ENCODE data around the gene MEN1.

Gene MEN1

DNA sequence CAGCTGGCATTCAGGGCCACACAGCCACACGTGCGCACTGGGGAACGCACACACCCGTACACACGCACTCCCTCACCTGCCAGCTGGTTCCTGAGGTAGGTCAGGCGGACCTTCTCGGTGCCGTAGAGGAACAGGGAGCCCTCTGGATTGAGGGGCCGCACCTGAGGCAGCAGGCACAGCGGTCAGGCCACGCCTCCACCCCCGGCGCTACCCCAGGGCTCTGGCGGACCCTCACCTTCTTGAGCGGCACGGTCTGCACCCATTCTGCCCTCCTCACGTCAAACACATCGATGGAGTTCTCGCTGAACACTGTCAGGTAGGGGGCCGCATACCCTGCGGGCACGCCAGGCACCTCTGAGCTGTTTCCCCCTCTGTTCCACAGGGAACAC, 17.1 kb upstream of the MEN1 start:
- TF ChIP-seq SNAI2 (CRISPR knock-in tag; IDR thresholded peaks at IDR 0.05), result no peak
- no peak for TF ChIP-seq OSR1 (CRISPR knock-in tag; IDR thresholded peaks at IDR 0.05)
- no peak for TF ChIP-seq RARB (CRISPR knock-in tag; IDR thresholded peaks at IDR 0.05)
- no peak for TF ChIP-seq PPARA (CRISPR knock-in tag; IDR thresholded peaks at IDR 0.05; ENCODE audit: borderline replicate concordance)
- TF ChIP-seq, protein P1, sequence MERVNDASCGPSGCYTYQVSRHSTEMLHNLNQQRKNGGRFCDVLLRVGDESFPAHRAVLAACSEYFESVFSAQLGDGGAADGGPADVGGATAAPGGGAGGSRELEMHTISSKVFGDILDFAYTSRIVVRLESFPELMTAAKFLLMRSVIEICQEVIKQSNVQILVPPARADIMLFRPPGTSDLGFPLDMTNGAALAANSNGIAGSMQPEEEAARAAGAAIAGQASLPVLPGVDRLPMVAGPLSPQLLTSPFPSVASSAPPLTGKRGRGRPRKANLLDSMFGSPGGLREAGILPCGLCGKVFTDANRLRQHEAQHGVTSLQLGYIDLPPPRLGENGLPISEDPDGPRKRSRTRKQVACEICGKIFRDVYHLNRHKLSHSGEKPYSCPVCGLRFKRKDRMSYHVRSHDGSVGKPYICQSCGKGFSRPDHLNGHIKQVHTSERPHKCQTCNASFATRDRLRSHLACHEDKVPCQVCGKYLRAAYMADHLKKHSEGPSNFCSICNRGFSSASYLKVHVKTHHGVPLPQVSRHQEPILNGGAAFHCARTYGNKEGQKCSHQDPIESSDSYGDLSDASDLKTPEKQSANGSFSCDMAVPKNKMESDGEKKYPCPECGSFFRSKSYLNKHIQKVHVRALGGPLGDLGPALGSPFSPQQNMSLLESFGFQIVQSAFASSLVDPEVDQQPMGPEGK (CRISPR knock-in tag; IDR thresholded peaks at IDR 0.05; ENCODE audit: borderline replicate concordance), result no peak
- no peak for TF ChIP-seq ARNTL (CRISPR knock-in tag; IDR thresholded peaks at IDR 0.05; ENCODE audit: borderline replicate concordance, low read depth)
- no peak for TF ChIP-seq ZC3H10 (CRISPR knock-in tag; IDR thresholded peaks at IDR 0.05)
- TF ChIP-seq, protein P2, sequence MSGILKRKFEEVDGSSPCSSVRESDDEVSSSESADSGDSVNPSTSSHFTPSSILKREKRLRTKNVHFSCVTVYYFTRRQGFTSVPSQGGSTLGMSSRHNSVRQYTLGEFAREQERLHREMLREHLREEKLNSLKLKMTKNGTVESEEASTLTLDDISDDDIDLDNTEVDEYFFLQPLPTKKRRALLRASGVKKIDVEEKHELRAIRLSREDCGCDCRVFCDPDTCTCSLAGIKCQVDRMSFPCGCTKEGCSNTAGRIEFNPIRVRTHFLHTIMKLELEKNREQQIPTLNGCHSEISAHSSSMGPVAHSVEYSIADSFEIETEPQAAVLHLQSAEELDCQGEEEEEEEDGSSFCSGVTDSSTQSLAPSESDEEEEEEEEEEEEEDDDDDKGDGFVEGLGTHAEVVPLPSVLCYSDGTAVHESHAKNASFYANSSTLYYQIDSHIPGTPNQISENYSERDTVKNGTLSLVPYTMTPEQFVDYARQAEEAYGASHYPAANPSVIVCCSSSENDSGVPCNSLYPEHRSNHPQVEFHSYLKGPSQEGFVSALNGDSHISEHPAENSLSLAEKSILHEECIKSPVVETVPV (CRISPR knock-in tag; IDR thresholded peaks at IDR 0.05), result no peak
- no peak for ATAC-seq

DNA sequence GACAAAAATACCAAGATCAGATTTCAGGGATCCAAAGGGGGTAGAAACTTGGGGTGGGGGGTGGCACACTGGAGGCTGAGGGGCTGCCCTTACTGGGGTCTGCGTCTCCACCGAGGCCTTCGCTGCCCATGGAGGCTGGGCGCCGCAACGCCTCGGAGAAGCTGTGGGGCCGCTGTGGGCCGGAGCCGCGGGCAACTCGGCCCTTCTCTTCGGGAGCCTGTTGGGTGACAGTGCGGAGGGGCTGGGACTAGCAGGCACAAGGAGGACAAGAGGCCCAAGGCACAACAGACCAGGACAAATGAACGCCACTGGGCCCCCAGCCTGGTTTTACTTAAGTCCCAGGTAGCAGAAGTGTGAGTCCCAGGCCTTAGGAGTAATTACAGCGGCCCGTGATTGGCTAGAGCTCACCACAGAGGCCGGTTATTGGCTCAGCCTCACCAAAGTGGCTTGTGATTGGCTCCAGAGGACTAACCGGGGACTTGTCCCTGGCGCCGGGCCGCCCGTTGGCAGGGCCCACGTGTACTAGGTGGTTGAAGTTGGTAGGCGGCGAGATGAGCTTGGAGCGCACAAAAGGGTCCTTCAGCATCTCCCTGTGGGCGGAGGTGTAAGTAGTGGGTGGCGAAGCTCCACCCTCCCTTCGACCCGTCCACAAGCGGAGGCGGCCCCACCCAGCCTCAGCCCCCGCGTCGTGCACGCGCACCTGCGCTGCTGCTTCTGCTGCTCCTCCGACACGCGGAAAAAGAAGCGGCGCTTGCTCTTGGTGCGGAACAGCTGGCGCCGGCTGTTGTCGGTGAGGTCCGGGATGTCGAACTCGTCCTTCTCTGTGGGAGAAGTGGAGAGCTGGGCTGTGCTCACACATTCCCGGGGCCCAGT, 16.5 kb upstream of the MEN1 start:
- ATAC-seq, result no peak
- TF ChIP-seq, protein P3, sequence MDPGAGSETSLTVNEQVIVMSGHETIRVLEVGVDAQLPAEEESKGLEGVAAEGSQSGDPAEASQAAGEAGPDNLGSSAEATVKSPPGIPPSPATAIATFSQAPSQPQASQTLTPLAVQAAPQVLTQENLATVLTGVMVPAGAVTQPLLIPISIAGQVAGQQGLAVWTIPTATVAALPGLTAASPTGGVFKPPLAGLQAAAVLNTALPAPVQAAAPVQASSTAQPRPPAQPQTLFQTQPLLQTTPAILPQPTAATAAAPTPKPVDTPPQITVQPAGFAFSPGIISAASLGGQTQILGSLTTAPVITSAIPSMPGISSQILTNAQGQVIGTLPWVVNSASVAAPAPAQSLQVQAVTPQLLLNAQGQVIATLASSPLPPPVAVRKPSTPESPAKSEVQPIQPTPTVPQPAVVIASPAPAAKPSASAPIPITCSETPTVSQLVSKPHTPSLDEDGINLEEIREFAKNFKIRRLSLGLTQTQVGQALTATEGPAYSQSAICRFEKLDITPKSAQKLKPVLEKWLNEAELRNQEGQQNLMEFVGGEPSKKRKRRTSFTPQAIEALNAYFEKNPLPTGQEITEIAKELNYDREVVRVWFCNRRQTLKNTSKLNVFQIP (CRISPR knock-in tag; IDR thresholded peaks at IDR 0.05; ENCODE audit: borderline replicate concordance, low read depth), result no peak
- TF ChIP-seq ESRRG (CRISPR knock-in tag; IDR thresholded peaks at IDR 0.05) (no peak), OSR1 (CRISPR knock-in tag; IDR thresholded peaks at IDR 0.05) (no peak), GLIS3 (CRISPR knock-in tag; IDR thresholded peaks at IDR 0.05) (no peak), ZFP3 (CRISPR knock-in tag; IDR thresholded peaks at IDR 0.05) (no peak), BACH2 (CRISPR knock-in tag; IDR thresholded peaks at IDR 0.05; ENCODE audit: borderline replicate concordance) (no peak), ZNF70 (CRISPR knock-in tag; IDR thresholded peaks at IDR 0.05) (no peak), ZNF565 (CRISPR knock-in tag; conservative IDR thresholded peaks at IDR 0.05; ENCODE audit: low read depth) (no peak), SNAI2 (CRISPR knock-in tag; IDR thresholded peaks at IDR 0.05) (no peak), ZFP30 (CRISPR knock-in tag; IDR thresholded peaks at IDR 0.05) (no peak), ZC3H10 (CRISPR knock-in tag; IDR thresholded peaks at IDR 0.05) (no peak), ZNF8 (CRISPR knock-in tag; IDR thresholded peaks at IDR 0.05) (no peak)
- TF ChIP-seq, protein P2 (CRISPR knock-in tag; IDR thresholded peaks at IDR 0.05), result no peak
- TF ChIP-seq, protein P4, sequence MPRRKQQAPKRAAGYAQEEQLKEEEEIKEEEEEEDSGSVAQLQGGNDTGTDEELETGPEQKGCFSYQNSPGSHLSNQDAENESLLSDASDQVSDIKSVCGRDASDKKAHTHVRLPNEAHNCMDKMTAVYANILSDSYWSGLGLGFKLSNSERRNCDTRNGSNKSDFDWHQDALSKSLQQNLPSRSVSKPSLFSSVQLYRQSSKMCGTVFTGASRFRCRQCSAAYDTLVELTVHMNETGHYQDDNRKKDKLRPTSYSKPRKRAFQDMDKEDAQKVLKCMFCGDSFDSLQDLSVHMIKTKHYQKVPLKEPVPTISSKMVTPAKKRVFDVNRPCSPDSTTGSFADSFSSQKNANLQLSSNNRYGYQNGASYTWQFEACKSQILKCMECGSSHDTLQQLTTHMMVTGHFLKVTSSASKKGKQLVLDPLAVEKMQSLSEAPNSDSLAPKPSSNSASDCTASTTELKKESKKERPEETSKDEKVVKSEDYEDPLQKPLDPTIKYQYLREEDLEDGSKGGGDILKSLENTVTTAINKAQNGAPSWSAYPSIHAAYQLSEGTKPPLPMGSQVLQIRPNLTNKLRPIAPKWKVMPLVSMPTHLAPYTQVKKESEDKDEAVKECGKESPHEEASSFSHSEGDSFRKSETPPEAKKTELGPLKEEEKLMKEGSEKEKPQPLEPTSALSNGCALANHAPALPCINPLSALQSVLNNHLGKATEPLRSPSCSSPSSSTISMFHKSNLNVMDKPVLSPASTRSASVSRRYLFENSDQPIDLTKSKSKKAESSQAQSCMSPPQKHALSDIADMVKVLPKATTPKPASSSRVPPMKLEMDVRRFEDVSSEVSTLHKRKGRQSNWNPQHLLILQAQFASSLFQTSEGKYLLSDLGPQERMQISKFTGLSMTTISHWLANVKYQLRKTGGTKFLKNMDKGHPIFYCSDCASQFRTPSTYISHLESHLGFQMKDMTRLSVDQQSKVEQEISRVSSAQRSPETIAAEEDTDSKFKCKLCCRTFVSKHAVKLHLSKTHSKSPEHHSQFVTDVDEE (CRISPR knock-in tag; IDR thresholded peaks at IDR 0.05), result no peak

DNA sequence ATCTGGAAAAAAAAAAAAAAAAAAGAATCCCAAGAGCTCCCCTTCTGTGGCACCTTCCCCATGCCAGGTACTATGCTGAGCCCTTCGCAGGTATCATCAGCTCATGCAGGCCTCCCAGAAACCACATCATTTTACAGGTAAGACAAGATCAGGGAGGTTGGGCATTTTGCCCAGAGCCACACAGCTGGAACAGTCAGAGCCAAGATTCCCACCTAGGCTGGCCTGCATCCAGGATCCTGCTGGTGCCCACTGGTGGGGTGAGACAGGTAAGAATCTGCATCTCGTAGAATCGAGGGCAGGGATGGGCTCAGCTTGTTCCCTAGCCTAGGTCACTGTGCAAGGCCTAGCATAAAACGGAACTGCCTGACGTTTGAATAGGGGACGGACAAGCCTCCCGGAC, 15.7 kb upstream of the MEN1 start:
- no peak for ATAC-seq
- TF ChIP-seq OSR1 (CRISPR knock-in tag; IDR thresholded peaks at IDR 0.05) (no peak), ARNTL (CRISPR knock-in tag; IDR thresholded peaks at IDR 0.05; ENCODE audit: borderline replicate concordance, low read depth) (no peak), TCF4 (CRISPR knock-in tag; IDR thresholded peaks at IDR 0.05; ENCODE audit: borderline replicate concordance) (no peak), ISL1 (CRISPR knock-in tag; IDR thresholded peaks at IDR 0.05) (no peak), RARB (CRISPR knock-in tag; IDR thresholded peaks at IDR 0.05) (no peak), ZFP3 (CRISPR knock-in tag; IDR thresholded peaks at IDR 0.05) (no peak), CSDC2 (CRISPR knock-in tag; IDR thresholded peaks at IDR 0.05) (no peak), ZC3H10 (CRISPR knock-in tag; IDR thresholded peaks at IDR 0.05) (no peak), ZNF565 (CRISPR knock-in tag; conservative IDR thresholded peaks at IDR 0.05; ENCODE audit: low read depth) (no peak), SNAI2 (CRISPR knock-in tag; IDR thresholded peaks at IDR 0.05) (no peak), TOX (CRISPR knock-in tag; IDR thresholded peaks at IDR 0.05; ENCODE audit: borderline replicate concordance) (no peak), PPARA (CRISPR knock-in tag; IDR thresholded peaks at IDR 0.05; ENCODE audit: borderline replicate concordance) (no peak)
- TF ChIP-seq, protein P2 (CRISPR knock-in tag; IDR thresholded peaks at IDR 0.05), result no peak
- TF ChIP-seq, protein P3 (CRISPR knock-in tag; IDR thresholded peaks at IDR 0.05; ENCODE audit: borderline replicate concordance, low read depth), result no peak
